Ammon's horn (tissue), 1 donor: Measurements from ENCODE around the gene PFKM.

Source experiments
- DNase-seq: peaks from one replicate; pipeline ENCODE4 v3.0.0-alpha.2; 2016; ENCODE audit warnings: low spot score

Gene PFKM

DNA sequence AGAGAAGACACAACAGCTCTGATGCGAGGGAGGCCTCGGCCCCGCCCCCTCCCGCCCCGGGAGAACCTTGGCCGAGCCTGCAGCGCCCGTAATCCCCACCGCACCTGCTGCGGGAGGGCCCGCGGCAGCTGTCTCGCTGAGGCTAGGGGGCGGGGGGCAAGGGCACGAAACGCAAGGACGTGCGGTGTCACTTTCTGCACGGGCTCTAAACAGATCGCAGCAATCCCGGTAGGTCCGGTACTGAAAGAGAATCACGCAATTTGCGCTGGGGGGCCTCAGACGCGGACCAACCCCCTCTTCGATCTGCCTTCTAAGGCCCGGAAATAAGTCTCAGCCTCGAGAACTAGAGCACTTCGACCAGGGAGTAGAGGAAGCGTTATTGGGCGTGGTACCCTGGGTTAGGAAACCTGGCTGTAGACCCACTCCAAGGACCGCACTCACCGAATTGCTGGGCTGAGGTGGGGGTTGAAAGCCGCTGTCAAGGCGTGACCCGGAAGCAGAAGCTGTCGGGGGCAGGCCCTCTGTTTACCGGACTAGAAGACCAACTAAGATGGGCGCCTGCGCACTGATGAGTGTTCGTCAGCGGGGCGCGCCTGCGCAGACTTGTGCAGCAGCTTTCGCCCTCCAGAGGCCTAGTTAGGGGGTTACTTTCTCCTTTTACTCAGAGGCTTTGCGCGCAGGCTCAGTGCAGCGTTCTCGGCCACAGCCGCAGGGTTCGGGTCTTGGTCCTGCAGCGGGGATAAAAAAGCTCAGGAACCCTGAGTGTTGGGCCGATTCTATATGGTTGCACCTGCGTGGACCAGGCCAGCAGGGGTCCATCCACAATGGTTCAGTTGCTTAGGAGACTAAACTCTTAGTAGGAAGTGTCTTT lies 38.1 kb downstream of the PFKM start, which contains the start of gene ASB8:
TSS of gene ASB8 (minus strand) at position 498 of the 871 bp plus-strand sequence. CDS start 4,019 bp downstream, outside the sequence.
- peak; percentile 98 for DNase-seq

DNA sequence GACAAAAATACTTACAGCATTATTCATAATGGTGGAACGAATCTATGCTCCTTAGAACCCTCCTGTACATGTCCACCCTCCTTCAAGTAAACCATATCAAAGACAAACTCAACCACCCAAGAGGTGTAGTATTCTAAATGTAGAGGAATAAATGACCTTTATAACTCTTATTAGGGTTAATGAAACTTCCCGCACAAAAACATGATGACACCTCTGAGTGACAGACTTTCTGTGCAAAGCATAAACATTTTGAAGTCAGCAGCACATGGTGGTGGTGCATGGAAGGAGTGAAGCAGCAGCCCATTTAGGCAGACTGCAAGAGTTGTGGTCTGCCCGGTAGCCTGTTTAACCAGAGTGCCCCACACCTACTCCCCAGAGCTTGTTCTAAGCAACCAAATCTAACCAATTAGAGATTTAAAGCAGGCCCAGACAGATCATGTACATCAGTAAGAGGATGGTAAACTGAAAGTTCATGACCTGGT lies 38.8 kb downstream of the PFKM start:
- DNase-seq: no peak

DNA sequence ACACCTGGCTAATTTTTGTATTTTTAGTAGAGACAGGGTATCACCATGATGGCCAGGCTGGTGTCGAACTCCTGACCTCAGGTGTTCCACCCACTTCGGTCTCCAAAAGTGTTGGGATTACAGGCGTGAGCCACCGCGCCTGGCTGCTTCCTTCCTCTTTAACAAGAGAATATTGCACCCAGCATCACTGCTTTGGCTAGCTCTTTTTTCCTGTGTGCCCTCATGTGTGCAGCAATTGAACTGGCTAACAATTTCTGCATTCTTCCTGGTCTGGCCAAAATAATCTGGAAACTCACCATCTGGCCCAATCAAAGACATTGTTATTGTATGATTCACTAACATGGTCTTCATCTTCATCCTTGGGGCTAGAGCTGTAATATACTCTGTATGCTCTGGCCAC lies 40.9 kb downstream of the PFKM start:
- DNase-seq: no peak

DNA sequence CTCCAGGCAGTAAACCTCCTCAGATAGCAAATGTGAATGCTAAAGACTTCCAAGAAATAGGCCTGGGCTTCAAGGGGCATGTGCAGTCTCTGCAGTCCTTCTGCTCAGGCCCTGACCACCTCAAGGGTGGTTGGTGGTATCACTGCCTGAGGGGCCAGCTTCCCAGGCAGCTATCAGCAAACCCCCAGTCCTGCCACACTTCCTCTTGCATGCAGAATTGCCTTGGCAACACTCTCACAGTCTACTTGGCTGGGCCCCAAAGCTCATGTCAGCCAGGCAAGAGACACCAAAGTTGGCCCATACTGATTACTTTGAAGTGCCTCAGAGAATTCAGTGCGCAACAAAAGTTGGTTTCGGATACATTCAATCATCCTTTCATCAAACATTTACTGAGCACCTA lies 41.6 kb downstream of the PFKM start:
- peak; percentile 71 for DNase-seq

DNA sequence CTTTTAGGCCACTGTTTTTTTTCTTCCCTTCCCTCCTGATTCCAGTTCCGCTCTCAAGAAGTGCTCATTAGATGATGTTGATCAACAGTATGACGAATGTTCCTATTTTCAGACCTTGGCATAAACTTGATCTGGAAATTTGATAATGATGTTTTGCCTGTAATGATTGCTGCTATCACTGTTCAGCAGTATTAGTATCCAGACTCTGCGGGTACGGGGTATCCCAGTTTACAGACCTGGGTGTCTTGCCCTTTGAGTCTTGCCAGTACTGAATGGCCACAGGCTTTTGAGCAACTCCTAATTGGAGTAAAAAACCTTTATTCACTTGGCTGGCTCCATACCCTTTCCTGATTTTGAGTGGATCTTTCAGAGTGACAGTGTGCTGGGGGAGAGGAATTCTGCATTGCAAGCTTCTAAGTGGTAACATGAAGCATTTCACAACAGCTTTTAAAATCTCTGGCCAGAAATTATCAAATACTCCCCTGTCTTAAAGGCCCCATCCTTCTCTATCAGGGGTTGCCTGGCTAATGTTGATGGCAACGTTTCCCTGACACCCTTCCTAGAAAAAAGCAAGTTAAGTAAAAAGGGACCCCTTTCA lies 44.1 kb downstream of the PFKM start:
- DNase-seq: no peak

DNA sequence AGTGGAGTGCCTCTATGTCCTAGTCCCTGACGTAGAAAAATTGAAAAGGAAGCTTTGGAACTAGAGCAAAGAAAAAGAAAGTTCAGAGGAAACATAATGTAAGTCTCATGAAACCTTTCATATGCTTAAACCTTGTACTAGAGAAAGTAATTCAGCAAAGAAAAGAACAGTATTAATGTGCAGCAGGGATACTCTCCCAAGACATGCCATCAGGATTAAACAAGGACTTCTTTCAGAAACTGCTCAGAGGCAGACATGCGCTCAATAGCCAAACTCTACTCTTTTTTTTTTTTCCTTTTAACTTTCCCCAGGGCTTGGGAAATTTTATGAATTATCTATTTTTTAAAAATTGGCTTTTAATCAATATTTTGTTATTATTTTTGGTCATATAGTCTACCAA lies 45.3 kb downstream of the PFKM start:
- no peak for DNase-seq

DNA sequence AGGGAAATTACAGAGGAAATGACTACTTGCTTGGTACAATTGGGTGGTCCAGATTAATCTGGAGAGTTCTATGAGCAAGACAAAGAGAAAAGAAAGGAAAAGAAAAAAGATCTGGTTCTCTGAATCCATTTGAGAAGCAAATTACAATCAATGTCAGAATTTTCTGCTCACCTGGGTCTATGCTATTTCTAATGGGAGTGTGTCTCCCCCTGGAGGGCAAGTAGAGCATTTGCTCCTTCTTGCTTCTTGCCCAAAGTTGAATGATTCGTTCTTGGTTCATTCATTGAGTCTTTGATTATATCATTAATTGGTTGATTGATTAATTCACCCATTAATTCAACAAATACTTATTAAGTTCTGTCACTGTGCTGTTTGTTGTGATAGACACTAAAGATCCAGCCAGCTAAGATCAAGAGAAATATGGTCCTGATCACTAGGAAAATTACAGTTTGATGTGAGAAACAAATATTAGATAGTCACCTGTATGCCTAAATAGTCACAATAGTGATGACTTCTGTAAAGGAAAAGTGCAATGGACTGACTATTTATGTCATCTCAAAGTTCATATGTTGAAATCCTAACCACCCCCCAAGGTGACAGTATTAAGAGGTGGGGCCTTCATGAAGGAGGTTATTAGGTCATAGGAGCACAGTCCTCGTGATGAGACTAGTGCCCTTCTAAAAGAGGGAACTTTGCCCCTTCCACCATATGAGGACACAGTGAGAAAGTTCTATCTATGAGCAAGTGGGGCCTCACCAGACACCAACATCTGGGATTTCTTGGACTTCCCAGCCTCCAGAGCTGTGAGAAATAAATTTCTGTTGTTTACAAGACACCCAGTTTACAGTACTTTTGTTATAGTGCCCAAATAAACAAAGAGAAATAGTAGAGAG lies 46.2 kb downstream of the PFKM start:
- DNase-seq: peak; percentile 78

DNA sequence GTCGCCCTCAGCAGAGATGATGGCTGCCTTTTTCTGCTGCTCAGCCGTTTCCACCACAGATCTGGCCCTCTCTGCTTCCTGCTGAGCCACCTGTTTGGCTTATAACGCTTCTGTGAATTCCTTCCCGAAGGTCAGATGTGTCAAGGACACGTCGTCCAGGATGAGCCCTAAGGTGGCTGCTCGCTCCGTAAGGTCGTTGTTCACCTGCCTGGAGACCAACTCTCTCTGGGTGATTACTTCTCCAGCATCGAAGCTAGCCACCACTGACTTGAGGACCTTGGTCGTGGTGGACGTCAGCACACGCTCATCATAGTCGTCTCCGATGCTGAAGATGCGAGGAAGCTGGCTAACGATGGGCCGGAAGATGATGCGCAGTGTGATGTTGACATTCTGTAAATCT lies 49.8 kb downstream of the PFKM start:
- DNase-seq: no peak

DNA sequence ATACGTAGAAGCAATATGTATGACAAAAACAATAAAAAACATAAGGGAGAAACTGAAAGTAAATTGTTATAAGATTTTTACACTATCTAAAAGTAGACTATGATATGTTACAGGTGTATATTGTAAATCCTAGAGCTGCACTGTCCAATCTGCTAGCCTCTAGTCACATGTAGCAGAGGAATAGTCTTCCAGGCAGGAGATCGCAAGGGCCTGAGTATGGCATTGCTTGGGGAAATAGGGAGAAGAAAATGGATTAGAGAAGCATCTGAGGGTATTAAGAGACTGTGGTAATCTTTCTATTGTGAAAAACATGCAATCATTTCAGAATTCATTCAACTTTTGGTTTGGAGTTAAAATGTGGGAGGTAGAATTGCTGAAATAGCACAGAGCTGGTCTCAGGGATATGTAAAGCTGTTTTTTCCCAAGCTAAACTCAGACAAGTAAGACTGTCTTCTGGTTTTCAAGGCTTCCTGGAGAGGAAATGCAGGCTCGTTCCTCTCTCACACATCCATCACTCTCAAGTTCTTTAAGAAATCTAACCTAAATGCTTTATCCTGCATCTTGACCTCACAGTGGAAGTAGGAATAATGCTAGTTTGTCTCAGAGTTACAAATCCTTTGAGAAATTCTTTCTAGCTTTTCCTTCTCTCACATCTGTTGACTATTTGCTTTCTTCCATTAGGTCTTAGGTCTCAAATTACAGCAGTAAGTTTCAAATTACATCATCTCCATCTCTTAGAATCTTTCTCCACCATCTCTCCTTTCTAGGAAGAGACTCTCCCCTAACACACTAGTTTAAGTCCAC lies 56.7 kb downstream of the PFKM start:
- no peak for DNase-seq

DNA sequence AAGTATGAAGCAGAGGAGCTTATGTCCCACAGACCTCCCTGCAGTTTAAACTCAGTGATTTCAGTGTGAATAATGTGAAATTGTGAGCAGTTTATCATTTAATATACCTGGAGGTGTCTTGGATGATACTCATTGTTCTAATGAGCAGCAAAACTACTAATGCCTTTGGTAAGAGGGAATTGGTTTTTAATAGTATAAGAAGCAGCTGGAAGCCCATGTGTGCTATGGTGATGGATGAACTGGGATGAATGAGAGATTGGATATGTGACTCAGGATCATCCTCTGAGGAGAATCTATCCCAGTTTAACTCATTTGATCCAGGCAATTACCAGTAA lies 57.2 kb downstream of the PFKM start:
- no peak for DNase-seq

DNA sequence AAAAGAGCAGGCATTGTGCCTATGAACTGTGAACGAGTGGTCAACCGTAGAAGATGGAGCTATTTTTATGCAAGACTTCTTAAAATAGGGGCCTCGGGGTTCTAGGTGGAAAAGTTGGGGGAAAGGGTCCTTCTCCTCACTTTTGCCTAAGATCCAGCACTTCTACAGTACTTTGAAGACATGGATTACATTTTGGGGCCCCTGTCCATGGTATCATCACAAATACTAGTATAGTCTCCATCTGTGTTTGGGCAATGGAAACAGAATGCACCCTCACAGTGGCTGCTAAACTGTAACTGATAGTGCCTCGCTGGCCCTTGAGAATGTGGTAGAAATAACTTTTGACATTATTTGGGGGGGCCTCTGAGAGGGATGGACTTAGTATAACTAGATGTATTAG lies 58.8 kb downstream of the PFKM start:
- DNase-seq: no peak

DNA sequence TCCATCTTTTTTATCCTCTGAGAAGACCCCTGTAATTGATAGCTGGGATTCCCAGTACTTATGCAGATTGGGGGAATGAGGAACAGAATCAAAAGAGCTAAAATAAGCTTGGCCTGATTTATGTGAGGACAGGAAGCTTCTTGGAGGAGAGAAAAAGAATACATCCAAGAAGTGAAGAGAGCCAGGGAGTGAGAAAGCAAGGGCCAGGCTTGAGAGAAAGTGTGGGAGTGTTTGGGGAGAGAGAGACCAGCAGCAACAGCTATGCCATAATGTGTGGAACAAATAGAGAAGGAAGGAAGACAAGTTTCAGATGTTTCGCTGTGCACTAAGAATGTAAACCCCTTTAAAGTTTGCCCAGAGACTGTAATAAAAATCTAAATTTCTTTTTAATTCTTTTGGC lies 60.3 kb downstream of the PFKM start:
- DNase-seq: no peak

DNA sequence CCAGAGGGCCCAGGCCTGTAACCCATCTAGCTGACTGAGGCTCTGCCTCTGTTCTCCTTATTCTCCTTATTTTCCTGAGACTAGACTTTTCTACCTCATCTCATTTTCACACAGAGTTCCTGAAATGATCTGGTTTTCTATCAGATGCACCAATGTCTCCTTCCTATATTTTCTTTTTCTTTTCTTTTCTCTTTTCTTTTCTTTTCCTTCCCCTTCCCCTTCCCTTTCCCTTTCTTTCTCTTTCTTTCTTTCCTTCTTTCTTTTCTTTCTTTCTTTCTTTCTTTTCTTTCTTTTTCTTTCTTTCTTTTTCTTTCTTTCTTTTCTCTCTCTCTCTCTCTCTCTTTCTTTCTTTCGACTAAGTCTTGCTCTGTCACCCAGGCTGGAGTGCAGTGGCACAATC lies 61.3 kb downstream of the PFKM start:
- no peak for DNase-seq

DNA sequence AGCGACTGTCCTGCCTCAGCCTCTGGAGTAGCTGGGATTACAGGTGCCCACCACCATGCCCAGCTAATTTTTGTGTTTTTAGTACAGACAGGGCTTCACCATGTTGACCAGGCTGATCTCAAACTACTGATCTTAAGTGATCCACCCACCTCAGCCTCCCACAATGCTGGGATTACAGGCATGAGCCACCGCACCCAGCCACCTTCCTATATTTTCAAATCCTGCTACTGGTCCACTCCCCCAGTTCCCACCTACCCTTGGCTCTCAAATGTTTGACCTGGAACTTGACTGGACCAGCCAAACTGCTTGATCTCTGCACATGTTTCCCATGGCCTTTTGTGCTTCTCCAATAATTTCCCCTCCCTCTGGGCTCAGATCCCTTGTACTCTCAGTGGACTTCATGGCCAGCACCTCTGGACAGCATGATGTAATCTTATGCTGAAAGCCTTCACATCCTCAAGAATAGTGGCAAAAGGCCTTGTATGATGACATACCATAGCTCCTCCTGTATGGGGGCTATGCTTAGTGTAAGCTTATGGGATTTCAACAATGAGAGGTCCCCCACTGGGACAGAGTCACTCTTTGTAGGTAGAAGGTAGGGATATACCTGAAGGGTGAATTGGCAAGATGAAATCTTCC lies 61.8 kb downstream of the PFKM start:
- no peak for DNase-seq

DNA sequence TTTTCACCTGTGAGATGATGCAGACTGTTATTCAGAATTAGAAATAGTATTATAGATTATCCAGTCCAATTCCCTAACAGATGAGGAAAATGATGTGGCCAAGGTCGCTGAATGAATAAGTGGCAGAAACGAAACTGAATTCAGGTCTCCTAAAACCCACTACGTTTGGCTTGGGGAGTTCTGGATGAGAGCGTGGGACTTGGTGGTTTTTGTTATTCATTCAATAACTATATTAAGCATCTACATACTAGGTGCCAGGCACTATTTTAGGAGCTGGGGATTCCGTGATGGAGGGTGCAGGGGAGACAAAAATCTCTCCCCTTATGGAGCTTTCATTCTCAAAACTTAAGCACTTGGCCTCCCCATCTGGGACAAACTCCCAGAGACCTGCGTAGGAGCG lies 63.5 kb downstream of the PFKM start:
- no peak for DNase-seq

DNA sequence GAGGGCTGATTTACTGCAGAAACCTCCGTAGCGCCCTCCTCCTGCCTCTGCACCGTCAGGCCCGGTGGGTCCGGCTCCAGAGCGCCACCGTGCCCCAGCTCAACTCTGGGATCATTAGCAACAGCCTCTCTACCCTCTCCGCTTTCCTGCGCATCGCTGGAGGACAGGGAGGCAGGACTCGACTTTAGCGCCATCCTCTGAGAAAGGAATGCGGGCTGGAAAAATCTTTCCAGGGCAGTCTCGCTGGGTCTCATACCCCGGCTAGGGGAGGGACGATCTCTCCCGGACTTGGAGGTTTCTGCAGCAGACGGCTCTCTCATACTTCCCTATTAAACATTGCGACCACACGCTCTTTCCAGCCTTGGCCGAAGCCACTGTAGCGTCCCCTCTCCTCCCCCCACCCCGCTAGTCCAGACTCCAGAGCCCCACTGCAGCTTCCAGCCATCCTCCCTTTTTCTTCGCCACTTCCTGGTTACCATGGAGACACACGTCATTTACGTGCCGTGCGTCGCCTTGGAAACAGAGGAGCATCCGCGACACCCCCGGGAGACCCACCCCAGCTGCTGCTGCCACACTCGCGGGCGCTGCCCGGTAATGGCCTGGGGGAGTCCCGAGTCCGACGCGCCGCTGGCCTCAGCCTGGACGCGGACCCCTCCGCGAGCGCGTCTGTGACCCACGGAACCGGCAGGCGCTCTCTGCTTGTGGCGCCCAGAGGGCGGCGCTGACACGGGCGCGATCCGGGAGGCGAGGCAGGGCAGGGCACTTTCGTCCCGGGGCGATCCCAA lies 64.1 kb downstream of the PFKM start, which contains the start of gene CCDC184:
TSS of gene CCDC184 (plus strand) at position 554 of the 785 bp plus-strand sequence. CDS start 479 bp downstream, outside the sequence.
- DNase-seq: peak; percentile 94

DNA sequence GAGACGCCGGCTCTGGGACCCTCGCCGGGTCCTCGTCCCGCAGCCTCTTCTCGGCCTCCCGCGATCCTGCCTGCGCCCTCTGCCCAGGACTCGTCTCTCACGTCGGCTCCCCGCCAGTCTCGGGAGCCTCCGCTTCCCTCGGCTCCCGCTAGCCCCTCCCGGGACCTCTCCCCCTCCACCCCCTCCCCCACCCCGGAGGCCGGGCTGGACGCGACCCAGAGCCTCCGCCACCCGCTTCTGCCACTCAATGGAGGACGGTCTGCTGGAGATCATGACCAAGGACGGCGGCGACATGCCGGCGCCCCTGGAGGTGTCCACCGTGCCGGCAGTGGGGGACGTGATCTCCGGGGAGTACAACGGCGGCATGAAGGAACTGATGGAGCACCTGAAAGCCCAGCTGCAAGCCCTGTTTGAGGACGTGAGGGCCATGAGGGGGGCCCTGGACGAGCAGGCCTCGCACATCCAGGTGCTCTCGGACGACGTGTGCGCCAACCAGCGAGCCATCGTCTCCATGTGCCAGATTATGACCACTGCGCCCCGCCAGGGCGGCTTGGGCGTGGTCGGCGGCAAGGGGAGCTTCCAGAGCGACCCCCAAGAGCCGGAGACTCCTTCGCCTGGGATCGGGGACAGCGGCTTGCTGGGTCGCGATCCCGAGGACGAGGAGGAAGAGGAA lies 64.8 kb downstream of the PFKM start:
- DNase-seq: no peak

DNA sequence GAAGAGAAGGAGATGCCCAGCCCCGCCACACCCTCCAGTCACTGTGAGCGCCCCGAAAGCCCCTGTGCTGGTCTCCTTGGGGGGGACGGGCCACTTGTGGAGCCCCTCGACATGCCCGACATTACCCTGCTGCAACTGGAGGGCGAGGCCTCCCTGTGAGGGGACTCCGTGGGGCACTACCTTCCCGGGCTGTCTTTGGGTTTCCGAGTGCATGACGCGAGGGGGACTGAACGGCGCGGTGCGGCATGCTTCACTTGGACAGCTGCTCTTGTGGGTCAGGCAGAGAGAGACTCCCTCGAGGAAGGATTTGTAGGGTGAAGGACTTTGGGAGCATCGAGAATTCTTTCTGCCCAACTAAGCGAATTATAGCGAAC lies 65.4 kb downstream of the PFKM start:
- no peak for DNase-seq

DNA sequence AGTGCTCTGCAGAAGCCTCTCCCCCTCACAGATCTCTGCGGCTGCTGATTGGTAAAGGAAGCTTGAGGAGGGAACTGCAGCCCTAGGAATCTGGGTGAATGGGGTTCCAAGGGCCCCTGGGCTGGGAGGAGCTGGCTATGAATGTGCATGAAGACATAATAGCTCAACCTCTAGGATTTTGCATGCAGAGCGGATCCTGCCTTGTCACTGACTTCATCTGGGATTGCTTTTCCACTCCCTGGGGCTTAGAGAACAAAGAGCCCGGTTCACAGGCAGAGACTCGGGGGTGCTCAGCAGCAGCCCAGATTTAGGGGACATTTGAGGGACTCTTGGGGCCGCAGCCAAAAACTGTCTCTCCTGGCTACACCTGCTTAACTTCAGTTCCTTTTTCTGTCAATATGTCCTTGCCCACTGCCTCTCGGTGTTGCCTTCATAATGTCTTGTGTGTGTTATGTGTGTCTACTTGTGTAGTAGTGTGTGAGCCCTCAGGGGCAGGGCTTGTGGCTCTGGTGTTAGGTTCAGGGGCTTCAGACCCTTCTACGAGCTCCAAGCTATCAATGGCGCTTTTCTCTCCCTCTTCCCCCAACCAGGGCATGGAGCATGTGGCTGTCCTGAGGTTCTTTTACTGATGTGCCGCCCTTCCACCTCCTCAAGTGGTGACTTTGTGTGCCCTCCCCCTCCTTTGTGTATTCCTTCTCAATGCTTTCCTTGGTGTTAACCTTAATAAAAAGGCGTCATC lies 66.2 kb downstream of the PFKM start:
- DNase-seq: peak; percentile 43
